Loucy (cell line): ENCODE data around the gene PIANP.

Experiments used
- H2AFZ ChIP-seq: fragments of 200-600 bp; sonication (generic); 2 replicates; pipeline ENCODE4 v1.6.0; 2016; ENCODE audit warnings: antibody characterized with exemption, mild to moderate bottlenecking, low read length, moderate library complexity
- H3F3A ChIP-seq: fragments of 200-600 bp; 2 replicates; pipeline ENCODE4 v1.6.0; 2016; ENCODE audit warnings: antibody characterized with exemption, low read depth, mild to moderate bottlenecking
- H3K27me3 ChIP-seq: fragments of 200-600 bp; sonication (generic); 2 replicates; pipeline ENCODE4 v1.6.1; 2014; ENCODE audit warnings: low read length, mild to moderate bottlenecking; ENCODE audit not compliant: insufficient read depth, poor library complexity, severe bottlenecking
- H3K36me3 ChIP-seq: fragments of 200-600 bp; sonication (generic); 2 replicates; pipeline ENCODE4 v1.6.1; 2016; ENCODE audit warnings: low read length; ENCODE audit not compliant: insufficient read depth
- H3K4me1 ChIP-seq: fragments of 200-600 bp; sonication (generic); 2 replicates; pipeline ENCODE4 v1.5.1; 2014; ENCODE audit warnings: low read length, mild to moderate bottlenecking; ENCODE audit not compliant: insufficient read depth, poor library complexity, severe bottlenecking
- H3K4me2 ChIP-seq: fragments of 200-600 bp; sonication (generic); 2 replicates; pipeline ENCODE4 v1.6.0; 2014; ENCODE audit warnings: antibody characterized with exemption, low read length, low read depth, mild to moderate bottlenecking; ENCODE audit not compliant: poor library complexity, severe bottlenecking
- H3K4me3 ChIP-seq: fragments of 200-600 bp; sonication (generic); 2 replicates; pipeline ENCODE4 v1.5.1; 2014; ENCODE audit warnings: low read length, mild to moderate bottlenecking, mixed read lengths; ENCODE audit not compliant: poor library complexity, severe bottlenecking
- H3K79me2 ChIP-seq: fragments of 200-600 bp; sonication (generic); 2 replicates; pipeline ENCODE4 v1.6.1; 2014; ENCODE audit warnings: low read length; ENCODE audit not compliant: insufficient read depth
- H3K9ac ChIP-seq: fragments of 200-600 bp; sonication (generic); 2 replicates; pipeline ENCODE4 v1.6.0; 2014; ENCODE audit warnings: mild to moderate bottlenecking, low read depth, low read length, moderate library complexity; ENCODE audit not compliant: poor library complexity, severe bottlenecking
- H3K9me2 ChIP-seq: fragments of 200-600 bp; sonication (generic); replicated peaks from 2 replicates; pipeline ENCODE4 v1.6.1; 2016; ENCODE audit warnings: low read depth, low read length, mixed read lengths
- H3K9me3 ChIP-seq: fragments of 200-600 bp; sonication (generic); 2 replicates; pipeline ENCODE4 v1.6.1; 2014; ENCODE audit warnings: mild to moderate bottlenecking, antibody characterized with exemption, low read length, low read depth; ENCODE audit not compliant: insufficient read depth
- H4K20me1 ChIP-seq: fragments of 200-600 bp; sonication (generic); 2 replicates; pipeline ENCODE4 v1.6.0; 2014; ENCODE audit warnings: antibody characterized with exemption, low read length, mild to moderate bottlenecking; ENCODE audit not compliant: insufficient read depth, poor library complexity, severe bottlenecking
- CTCF ChIP-seq: fragments of 200-600 bp; sonication (generic); conservative IDR thresholded peaks from 2 replicates; pipeline ENCODE4 v1.5.1; 2014; ENCODE audit warnings: mild to moderate bottlenecking, antibody characterized with exemption, low read length
- EZH2phosphoT487 ChIP-seq: fragments of 200-600 bp; IDR thresholded peaks from 2 replicates; pipeline ENCODE4 v1.6.1; 2018; ENCODE audit warnings: antibody characterized with exemption, mild to moderate bottlenecking, moderate library complexity, borderline replicate concordance

Gene PIANP

GRCh38 chr12:6685814-6686213 lies 14.8 kb downstream of the PIANP start:
- no peaks in the 10 kb centered on the region for H3K27me3 ChIP-seq
- TF ChIP-seq EZH2phosphoT487, result no peak
- TF ChIP-seq CTCF, result no peak
- peaks cover 55% of the 10 kb centered on the region for H4K20me1 ChIP-seq
- no peak overlapping the region for H2AFZ ChIP-seq
- H3F3A ChIP-seq, result no peaks in the 10 kb centered on the region
- H3K9ac ChIP-seq, result peak overlapping the region; percentile 96
- peak overlapping the region; percentile 87 for H3K4me3 ChIP-seq
- H3K4me2 ChIP-seq, result peak overlapping the region; percentile 100
- no peaks in the 10 kb centered on the region for H3K9me2 ChIP-seq
- no peaks in the 10 kb centered on the region for H3K9me3 ChIP-seq
- no peaks in the 10 kb centered on the region; the same call in 1 of the 2 replicates for H3K36me3 ChIP-seq
- peaks cover 89% of the 10 kb centered on the region for H3K79me2 ChIP-seq
- peaks cover 53% of the 10 kb centered on the region for H3K4me1 ChIP-seq

GRCh38 chr12:6684609-6685008 lies 16.0 kb downstream of the PIANP start:
- Histone ChIP-seq H3K4me2 (peak overlapping the region; percentile 100), H3K27me3 (no peaks in the 10 kb centered on the region), H3K9ac (peak overlapping the region; percentile 46), H4K20me1 (peaks cover 62% of the 10 kb centered on the region), H2AFZ (no peak overlapping the region), H3K79me2 (peaks cover 92% of the 10 kb centered on the region), H3K9me2 (no peaks in the 10 kb centered on the region), H3K36me3 (peaks cover 6% of the 10 kb centered on the region; the same call in 1 of the 2 replicates), H3K9me3 (no peaks in the 10 kb centered on the region), H3K4me1 (peaks cover 47% of the 10 kb centered on the region), H3F3A (no peaks in the 10 kb centered on the region), H3K4me3 (peak overlapping the region; percentile 87)
- peak; percentile 91 for TF ChIP-seq CTCF
- TF ChIP-seq EZH2phosphoT487, result no peak

GRCh38 chr12:6676962-6677361 lies 23.7 kb downstream of the PIANP start:
- Histone ChIP-seq H2AFZ (no peak overlapping the region), H3K4me1 (peaks cover 5% of the 10 kb centered on the region), H3K79me2 (peaks cover 58% of the 10 kb centered on the region), H3K36me3 (peaks cover 82% of the 10 kb centered on the region), H3F3A (no peaks in the 10 kb centered on the region), H4K20me1 (peaks cover 36% of the 10 kb centered on the region), H3K4me3 (no peak overlapping the region), H3K9me2 (no peaks in the 10 kb centered on the region), H3K27me3 (no peaks in the 10 kb centered on the region), H3K4me2 (no peak overlapping the region), H3K9ac (no peak overlapping the region), H3K9me3 (no peaks in the 10 kb centered on the region)
- TF ChIP-seq CTCF, result no peak
- TF ChIP-seq EZH2phosphoT487, result no peak
